Pulmonary artery endothelial cell (primary cell): ENCODE results near the gene CPLX1. TPM values are rescaled to one million over a fixed set of nuclear protein-coding genes. Genes with fewer than 3 reads are reported as not detected.
"Not testable (repeated sequence)": the region's sequence is repeated elsewhere in the genome, so short reads cannot be mapped to it uniquely, and the experiment has no call there.

Experiments
- DNase-seq: peaks from one replicate; pipeline ENCODE4 v3.0.0-alpha.2; 2011; ENCODE audit warnings: low read depth, low spot score
- total RNA-seq: library from RNA; depleted of rRNA; stranded (reverse); fragments of >200 nt; gene quantifications from 2 replicates; pipeline ENCODE4 v1.2.3, GENCODE V29; 2014

The CPLX1 gene
- total RNA-seq, 1 donor from 2014 or later: 0.13 TPM

GRCh38 chr4:779555-779954 lies 46.4 kb downstream of the CPLX1 start:
- no peak for DNase-seq

GRCh38 chr4:777520-778262 lies 48.2 kb downstream of the CPLX1 start:
- no peak for DNase-seq

- no peak for DNase-seq
Measured at GRCh38 chr4:776743-777441, 49.0 kb downstream of the CPLX1 start.

- not testable (repeated sequence) for DNase-seq
Measured at GRCh38 chr4:775485-775884, 50.4 kb downstream of the CPLX1 start.

DNA sequence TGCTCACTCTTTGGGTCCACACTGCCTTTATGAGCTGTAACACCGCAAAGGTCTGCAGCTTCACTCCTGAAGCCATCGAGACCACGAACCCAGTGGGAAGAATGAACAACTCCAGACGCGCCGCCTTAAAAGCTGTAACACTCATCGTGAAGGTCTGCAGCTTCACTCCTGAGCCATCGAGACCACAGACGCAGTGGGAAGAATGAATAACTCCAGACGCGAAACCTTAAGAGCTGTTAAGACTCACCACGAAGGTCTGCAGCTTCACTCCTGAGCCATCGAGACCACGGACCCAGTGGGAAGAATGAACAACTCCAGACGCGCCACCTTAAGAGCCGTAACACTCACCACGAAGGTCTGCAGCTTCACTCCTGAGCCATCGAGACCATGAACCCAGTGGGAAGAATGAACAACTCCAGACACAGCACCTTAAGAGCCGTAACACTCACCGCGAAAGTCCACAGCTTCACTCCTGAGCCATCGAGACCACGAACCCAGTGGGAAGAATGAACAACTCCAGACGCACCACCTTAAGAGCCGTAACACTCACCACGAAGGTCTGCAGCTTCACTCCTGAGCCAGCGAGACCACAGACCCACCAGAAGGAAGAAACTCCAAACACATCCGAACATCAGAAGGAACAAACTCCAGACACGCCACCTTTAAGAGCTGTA lies 51.4 kb downstream of the CPLX1 start:
- DNase-seq: not testable (repeated sequence)

DNA sequence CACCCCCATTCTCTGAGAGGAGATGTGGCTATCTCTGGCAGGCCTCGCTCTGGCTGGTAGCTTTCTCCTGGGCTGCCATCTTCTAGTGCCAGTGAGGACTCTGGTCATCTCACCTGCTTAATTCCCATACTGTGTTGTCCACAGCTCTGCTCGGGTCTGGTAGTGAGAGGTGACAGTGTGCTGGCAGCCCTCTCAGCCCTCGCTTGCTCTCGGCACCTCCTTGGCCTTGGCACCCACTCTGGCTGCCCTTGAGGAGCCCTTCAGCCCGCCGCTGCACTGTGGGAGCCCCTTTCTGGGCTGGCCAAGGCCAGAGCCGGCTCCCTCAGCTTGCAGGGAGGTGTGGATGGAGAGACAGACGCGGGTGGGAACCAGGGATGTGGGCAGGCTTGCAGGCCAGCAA lies 52.7 kb downstream of the CPLX1 start:
- no peak for DNase-seq

DNA sequence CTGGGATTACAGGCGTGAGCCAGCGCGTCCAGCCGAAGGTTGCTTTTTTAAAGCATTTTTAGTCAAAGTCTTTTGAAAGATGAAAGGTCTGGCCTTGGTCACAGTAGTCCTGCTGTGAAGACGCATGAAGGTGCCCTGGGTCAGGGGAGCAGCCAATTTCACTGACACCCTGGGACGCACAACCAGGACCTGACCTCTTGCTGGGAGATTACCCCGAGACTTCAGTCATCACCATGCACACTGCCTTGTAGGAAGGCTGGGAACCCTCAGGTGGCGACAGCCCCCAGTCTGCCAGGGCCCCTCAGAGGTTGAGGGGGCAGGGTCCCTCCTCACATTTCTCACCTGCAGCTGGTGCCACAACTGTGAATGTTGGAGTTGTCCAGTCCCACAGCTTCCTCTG lies 53.2 kb downstream of the CPLX1 start:
- DNase-seq: no peak

DNA sequence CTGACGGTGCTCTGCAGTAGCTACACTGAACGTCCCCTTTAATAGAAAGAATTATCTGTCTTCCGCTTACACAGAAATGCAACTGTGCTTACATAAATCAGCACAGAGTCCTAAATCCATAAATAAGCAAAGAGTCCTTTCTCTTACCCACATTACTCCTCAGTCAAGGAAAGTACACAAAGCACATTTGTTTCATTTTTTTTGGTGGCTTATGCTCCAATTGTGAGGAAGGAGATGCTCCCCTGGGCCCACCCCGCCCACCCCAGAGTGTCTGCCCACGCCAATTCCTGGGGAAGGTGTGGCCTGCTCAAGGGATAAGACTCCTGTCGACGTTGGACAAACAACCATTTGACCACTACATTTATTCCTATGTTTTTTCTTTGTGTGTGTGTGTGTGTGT lies 53.8 kb downstream of the CPLX1 start:
- DNase-seq: no peak

DNA sequence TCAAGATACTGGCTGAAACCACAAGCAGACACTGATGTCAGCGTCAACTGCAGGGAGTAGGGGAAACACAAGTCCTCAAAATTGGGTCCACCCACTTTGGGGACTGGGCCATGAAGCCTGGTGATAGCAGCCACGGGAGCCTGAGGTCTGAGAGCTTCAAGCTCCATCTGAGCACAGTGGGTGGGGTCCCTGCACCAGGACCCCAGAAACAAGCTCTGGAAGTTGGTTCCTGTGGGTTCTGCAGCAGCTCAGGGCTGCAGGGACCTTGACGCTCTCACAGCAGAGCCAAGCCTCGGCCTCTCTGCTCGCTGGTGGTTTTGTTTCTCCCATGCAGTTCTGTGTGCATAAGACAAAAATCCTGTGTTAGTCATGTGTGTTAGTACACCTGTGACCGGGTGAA lies 54.5 kb downstream of the CPLX1 start:
- DNase-seq: no peak

GRCh38 chr4:770022-770421 lies 55.9 kb downstream of the CPLX1 start:
- DNase-seq: no peak

DNA sequence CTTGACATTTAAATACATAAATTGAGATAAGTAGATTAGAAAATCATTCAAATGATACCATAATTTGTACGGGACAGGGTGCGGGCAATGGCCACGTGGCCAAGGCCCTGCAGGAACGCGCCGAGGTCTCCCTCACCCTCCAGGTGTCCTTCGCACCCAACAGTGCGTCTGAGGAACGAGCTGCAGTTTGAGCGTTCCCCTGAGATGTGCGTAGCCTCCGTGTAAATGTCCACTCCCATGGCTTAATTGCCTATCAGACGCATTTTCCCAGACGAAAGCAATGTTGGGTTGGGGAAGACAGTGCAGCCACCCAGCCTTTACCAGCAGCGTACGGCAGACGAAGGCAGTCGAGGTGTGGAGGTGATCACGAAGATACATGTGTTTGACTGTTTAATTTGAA lies 56.4 kb downstream of the CPLX1 start:
- no peak for DNase-seq

DNA sequence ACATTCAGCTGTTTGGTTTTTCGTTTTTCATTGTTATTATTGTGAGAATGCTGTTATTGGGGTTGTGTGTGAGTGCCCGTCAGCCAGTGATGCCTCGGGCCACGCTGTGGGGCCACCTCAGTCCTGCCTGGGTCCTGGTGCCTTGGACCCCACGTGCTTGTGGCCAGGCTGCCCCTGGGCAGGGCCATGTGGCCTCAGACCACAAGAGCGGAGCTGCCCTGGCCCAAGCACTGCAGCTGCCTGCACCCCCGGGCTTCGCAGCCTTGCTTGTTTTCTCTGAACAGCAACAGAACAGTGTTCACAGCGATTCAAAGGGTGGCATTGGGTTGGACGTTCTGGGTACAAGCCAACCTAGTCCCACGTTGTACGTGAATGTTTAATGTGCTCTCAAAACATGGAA lies 56.9 kb downstream of the CPLX1 start:
- DNase-seq: no peak

- DNase-seq: no peak
Measured at GRCh38 chr4:768076-768475, 57.9 kb downstream of the CPLX1 start.

DNA sequence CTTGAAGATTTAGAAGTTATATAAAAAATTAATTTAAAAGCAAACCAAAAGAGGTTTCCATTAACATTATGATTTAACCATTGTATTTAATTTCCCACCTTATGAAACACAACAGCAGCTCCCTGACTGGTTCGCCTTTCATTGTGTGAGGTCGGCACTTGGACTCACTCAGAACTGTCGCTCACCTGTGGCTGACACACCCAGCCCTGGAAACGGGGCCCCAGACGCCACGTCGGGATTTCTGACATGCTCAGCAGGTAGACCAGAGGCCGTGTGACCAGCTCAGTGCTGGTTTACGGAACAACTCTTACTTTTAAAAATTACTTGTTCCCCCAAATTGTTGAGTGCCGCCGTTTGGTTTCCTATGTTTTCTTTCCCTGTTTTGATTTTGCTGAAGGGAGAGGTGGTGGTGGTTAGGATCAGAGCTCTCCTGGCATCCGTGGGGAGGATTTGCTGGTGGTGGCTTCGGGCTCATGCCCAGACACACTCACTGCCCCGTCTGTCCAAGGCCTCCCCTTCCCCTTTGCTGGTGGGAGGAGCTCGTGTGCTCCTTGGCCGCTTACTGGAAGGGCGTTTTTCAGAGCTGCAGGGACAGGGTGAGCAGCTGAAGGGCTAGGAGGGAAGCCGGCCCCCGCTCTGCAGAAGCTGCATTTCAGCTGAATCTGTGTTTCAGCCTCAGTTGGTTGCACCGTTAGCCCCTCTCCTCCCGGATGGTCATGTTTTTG lies 59.2 kb downstream of the CPLX1 start:
- DNase-seq: no peak

- DNase-seq: no peak
Measured at GRCh38 chr4:766152-766515, 59.8 kb downstream of the CPLX1 start.

DNA sequence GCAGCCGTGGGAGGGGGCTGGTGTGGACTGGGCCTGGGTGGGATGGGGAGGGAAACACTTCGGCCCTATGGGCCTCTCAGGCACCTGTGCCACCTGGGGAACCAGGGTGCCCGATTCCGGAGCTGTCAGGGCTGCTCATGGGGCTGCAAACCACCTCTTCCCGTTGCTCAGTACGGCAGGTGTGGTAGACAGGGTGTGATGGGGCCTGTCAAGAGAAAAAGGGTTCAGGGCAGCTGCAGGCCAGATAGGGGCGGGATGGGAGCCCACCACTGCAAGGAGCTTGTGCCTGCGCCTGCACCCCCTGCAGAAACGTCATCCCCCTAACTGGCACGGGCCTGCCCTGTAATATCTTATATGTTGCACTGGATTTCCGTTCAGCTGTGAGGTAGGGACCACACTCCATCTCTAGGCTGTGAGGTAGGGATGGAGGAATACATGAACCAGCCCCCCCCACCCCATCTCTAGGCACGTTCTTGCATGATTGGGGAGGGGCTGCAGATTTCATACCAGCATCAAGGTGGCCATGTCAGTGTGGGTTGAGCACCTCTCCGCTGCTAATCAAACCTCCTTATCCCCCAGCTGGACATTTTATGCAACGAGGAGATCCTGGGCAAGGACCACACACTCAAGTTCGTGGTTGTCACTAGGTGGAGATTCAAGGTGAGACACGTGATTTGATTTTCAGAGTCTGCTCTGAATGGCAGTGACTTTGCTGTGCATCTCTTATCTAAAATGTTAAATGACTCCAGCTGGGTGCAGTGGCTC lies 61.3 kb downstream of the CPLX1 start:
- no peak for DNase-seq

GRCh38 chr4:763922-764321 lies 62.0 kb downstream of the CPLX1 start:
- DNase-seq: no peak

DNA sequence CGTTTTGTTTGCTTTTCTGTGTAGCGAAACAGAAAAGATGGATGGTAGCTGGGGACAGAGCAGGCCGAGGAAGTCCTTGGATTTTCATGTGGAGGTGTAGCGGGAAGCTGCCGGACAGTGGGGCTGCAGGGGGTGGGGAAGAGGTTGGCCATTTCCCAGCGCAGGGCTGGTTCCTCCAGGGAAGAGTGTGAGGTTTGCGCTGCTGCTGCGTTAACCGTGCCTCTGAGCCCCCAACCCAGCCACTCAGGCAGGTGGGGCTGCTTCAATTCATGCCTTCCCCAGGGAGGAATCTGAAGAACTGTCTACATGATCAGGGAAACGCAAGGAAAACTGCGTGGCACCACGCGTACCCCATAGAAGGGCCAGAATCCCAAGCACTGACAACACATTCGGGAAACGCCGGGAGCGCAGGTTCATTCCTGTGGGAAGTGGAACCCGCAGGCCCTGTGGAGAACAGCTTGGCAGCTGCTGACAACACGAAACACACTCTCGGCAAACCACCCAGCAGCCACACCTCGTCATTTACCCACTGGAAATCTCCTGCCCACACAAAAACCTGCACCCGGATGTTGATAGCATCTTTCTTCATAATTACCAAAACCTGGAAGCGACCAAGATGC lies 62.6 kb downstream of the CPLX1 start:
- no peak for DNase-seq

DNA sequence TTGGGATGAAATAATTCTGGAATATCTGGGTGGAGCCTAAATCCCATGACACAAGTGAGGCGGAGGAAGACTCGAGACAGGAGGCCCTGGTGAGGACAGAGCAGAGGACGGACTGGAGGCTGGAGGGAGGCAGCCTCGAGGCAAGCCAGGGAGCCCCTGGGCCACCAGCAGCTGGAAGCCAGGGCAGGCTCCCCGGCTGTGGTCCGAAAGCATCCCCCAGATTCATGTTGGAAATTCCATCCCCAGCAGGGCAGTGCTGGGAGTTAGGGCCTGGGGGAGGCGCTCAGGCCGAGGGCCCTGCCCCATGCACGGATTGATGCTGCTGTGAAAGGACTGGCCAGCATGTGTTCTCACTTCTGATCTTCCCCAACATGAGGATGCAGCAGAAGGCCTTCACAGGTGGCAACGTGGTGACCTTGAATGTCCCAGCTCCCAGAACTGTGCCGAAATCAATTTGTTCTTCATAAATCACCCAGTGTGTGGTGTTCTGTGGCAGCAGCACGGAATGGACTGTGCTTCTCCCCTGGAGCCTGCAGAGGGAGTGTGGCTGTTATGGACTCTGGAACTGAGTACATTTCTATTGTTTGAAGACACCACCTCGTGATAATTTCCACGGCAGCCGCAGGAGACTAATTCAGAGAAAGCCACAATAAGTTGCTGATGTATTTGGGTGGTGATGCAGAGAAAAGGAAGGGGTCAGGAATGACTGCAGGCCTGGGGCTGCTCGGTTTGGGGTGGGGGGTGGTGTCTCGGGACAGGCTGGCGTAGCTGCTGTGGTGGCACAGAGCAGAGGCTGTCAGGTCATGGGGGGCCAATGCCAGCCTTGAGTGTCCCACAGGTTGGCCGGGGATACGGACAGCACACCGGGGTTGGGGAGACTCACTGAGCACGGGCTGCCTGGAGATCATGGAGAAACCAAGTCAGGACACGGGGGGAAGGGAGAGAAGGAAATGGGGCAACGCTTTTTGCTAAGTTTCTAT lies 63.4 kb downstream of the CPLX1 start:
- no peak for DNase-seq

DNA sequence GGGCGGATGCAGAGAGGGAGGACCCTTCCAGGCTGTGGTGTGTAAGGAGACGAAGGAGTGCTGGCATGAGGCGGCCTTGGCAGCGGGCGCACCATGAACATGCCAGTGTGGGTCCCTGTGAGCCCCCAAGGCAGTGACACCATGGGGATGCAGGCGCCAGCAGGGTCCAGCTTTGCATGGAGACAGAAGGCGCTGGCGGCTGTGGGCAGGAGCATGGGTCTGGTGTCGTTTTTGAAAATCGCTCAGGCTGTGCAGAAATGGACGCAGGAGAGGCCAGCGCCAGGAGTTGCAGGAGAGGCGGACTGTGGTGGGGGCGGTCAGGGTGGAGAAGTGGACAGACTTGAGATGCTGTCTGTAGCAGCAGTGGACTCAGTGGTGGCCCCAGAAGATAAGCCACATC lies 64.2 kb downstream of the CPLX1 start:
- no peak for DNase-seq
